AG04450 (cell line): ENCODE results near the gene WWOX. TPM values are rescaled to one million over a fixed set of nuclear protein-coding genes. Genes with fewer than 3 reads are reported as not detected.

ENCODE experiments used
- CTCF ChIA-PET: fragments of 300-600, 350-600 bp; formaldehyde crosslinking; extraction: SDS; loops from one replicate; lab custom pipeline; 2022; ENCODE audit warnings: antibody characterized with exemption, inconsistent platforms; lab: Charles Lee
- POLR2A ChIA-PET: fragments of 350-600 bp; formaldehyde crosslinking; extraction: SDS; loops from one replicate; lab custom pipeline; 2021; ENCODE audit warnings: antibody characterized with exemption, inconsistent platforms; lab: Yijun Ruan, JAX
- DNase-seq: peaks from one replicate; pipeline ENCODE4 v3.0.0-alpha.2; 2011; ENCODE audit warnings: low read depth, low spot score
- H3K27ac ChIP-seq: one replicate; pipeline ENCODE4 v1.5.1; 2012; ENCODE audit warnings: low read depth, low read length, control low read depth
- H3K27me3 ChIP-seq: one replicate; pipeline ENCODE4 v1.6.0; 2012; ENCODE audit warnings: low read length; ENCODE audit not compliant: control insufficient read depth, insufficient read depth
- H3K4me3 ChIP-seq: 2 replicates; pipeline ENCODE4 v1.5.1; 2011; ENCODE audit warnings: mild to moderate bottlenecking, low read depth, low read length, control low read depth
- H3K9me3 ChIP-seq: 2 replicates; pipeline ENCODE4 v1.5.1; 2012; ENCODE audit warnings: low read length; ENCODE audit not compliant: control insufficient read depth, insufficient read depth
- polyA plus RNA-seq: library from polyadenylated mRNA; depleted of rRNA; stranded (reverse); fragments of >200 nt; gene quantifications from 2 replicates; pipeline ENCODE4 v1.2.3, GENCODE V29; 2011
- TF ChIP-seq, protein P1 (sequence below): IDR thresholded peaks from 2 replicates; pipeline ENCODE4 v1.5.1; 2011; ENCODE audit warnings: low read depth, low read length, control low read depth, inconsistent platforms

The WWOX gene
- polyA plus RNA-seq, 1 experiment, result 2.1 TPM

DNA sequence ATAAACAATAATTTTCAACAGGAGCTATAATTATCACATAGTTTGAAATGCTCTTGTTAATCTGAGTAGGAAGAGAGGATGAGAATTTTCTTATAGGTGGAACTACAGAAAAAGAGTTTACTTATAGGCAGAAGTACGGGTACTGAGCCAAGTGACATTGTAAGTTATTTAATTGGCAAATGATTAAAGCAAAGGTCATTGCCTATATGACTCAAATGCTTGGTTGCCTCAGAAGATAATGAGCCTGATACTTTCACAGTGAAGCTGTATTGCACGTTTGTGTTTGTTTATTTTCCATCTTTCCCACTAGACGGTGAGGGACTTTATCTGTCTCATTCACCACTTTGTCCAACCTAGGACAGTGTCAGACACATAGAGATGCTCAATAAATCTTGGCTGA is 751.8 kb downstream of the WWOX start:
- TF ChIP-seq, protein P1, sequence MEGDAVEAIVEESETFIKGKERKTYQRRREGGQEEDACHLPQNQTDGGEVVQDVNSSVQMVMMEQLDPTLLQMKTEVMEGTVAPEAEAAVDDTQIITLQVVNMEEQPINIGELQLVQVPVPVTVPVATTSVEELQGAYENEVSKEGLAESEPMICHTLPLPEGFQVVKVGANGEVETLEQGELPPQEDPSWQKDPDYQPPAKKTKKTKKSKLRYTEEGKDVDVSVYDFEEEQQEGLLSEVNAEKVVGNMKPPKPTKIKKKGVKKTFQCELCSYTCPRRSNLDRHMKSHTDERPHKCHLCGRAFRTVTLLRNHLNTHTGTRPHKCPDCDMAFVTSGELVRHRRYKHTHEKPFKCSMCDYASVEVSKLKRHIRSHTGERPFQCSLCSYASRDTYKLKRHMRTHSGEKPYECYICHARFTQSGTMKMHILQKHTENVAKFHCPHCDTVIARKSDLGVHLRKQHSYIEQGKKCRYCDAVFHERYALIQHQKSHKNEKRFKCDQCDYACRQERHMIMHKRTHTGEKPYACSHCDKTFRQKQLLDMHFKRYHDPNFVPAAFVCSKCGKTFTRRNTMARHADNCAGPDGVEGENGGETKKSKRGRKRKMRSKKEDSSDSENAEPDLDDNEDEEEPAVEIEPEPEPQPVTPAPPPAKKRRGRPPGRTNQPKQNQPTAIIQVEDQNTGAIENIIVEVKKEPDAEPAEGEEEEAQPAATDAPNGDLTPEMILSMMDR, result no peak
- Histone ChIP-seq H3K9me3 (peaks cover 34% of the 10 kb centered on the region), H3K4me3 (no peak overlapping the region), H3K27me3 (no peaks in the 10 kb centered on the region), H3K27ac (no peak overlapping the region)
- POLR2A ChIA-PET, result no interaction called here
- no peak for DNase-seq
- CTCF ChIA-PET, result no interaction called here

DNA sequence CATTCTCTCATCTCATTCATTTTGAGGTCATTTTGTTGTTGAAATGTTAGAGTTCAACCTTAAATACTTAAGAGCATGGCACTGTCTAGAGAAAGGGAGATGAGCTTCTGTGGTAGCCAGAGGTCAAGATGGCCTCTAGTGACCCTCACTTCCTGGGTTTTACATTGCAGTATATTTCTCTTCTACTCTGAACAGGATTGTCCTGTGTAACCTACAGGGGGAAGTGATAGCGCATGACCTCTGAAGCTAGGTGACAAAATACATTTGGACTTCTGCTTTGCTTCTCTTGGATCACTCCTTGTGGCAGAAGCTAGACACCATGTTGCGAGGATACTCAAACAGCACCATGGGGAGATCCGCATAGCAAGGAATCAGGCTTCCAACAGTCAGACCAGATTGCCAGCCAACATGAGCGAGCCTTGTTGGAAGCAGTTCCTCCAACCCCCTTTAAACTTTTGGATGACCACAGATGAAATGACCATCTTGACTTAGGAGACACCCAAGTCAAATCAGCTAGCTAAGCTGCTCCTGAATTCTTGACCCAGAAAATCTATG is 752.7 kb downstream of the WWOX start:
- CTCF ChIA-PET, result no interaction called here
- TF ChIP-seq, protein P1, result no peak
- no peak for DNase-seq
- Histone ChIP-seq H3K9me3 (peaks cover 33% of the 10 kb centered on the region), H3K27ac (no peak overlapping the region), H3K4me3 (no peak overlapping the region), H3K27me3 (no peaks in the 10 kb centered on the region)
- POLR2A ChIA-PET, result no interaction called here

DNA sequence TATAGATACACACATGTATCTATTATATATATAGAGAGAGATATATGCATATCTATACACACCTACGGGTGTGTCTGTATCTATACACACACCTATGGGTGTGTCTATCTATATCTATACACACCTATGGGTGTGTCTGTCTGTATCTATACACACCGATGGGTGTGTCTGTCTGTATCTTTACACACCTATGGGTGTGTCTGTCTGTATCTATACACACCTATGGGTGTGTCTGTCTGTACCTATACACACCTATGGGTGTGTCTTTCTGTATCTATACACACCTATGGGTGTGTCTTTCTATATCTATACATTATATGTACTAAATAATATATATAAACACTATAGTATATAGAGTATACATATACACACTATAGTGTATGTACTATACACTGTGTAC is 762.6 kb downstream of the WWOX start:
- POLR2A ChIA-PET, result no interaction called here
- CTCF ChIA-PET, result no interaction called here
- no peak overlapping the region for H3K27ac ChIP-seq
- DNase-seq, result no peak
- no peak overlapping the region for H3K4me3 ChIP-seq
- TF ChIP-seq, protein P1, result no peak
- peaks cover 21% of the 10 kb centered on the region for H3K9me3 ChIP-seq
- H3K27me3 ChIP-seq, result no peaks in the 10 kb centered on the region

DNA sequence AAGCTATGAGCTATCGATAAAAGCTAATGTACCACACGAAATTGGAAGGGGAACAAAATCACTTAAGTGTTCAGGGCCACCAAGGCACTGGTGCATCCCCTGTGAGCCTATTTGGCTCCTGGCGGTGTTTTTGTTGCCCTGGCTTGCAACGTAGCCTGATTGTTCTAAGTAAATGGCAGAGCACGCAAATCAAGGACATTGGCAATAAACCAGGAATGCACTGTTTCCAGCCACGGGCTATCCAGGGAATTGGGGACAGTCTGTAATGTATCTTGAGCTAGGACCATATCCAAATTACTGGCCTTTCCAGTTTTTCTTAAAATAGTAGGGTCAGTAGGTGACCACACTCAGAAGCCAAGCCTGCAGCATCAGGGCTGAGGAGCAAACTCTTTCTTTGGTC is 767.1 kb downstream of the WWOX start:
- POLR2A ChIA-PET, result no interaction called here
- TF ChIP-seq, protein P1, result no peak

DNA sequence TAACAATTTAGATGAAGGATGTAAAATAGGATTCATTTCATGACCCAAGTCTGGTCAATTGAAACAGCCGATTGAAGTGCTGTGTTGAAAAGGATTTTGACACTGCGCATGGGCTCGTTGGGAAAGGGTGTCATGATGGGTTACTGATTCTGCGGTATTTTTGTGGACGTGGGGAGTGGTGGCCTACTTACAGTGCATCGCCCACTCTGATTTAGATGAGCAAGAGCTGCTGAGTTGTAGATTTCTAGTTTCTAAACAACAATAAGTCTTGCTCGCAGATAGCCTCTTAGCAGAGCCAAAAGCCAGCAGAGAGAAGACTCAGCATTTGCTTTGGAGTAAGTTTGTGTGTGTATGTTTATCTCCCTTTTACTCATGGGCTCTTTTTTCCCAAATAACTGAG is 770.0 kb downstream of the WWOX start:
- DNase-seq, result no peak
- Histone ChIP-seq H3K27me3 (no peaks in the 10 kb centered on the region), H3K4me3 (no peak overlapping the region), H3K9me3 (peaks cover 45% of the 10 kb centered on the region), H3K27ac (no peak overlapping the region)
- TF ChIP-seq, protein P1, result no peak
- POLR2A ChIA-PET, result no interaction called here
- CTCF ChIA-PET, result no interaction called here

More for the DNA sequence above, 767.1 kb downstream of the WWOX start:
- CTCF ChIA-PET, result no interaction called here
- Histone ChIP-seq H3K4me3 (no peak overlapping the region), H3K9me3 (peaks cover 27% of the 10 kb centered on the region), H3K27ac (no peak overlapping the region), H3K27me3 (no peaks in the 10 kb centered on the region)
- DNase-seq, result no peak
